ENCODE results near the gene CANT1. TPM values are rescaled to one million over a fixed set of nuclear protein-coding genes. Genes with fewer than 3 reads are reported as not detected.
A peak's percentile ranks its signal among the peaks of the same experiment; 100 is the strongest.

Gene CANT1
- total and polyA plus RNA-seq, 8 donors: 16.6 to 151 (median 40.7) TPM

DNA sequence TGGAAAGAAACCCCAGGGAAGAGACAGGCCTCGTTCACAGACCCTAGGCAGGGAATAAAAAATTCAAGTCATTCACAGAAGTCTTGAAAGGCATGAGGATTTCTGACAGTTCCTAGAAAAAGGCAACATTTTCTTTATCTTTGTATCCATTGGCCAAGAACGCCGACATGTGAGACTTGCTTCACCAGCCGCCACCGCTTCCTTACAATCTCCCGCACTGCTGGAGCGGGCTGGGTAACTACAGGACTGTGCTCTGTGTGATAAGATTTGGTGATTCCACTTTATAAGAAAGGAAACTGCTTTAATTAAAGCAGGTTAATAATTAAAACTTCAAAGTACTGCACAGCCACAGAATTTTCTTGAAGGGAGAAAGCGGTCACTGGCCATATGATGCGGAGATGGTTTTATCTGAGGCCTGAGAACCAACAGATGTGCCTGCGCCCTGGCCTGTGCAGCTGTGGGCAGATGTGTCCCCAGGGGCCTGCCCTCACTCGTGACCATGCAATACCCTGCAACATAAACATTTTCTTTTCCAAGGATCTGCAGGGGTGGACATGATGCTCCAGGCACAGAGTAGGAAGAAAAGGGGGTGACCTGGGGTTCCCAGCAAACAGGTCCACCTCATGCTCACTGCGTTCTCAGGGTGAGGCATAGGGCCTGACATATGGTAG is 16.9 kb downstream of the CANT1 start:
- H3K27me3 ChIP-seq: no peaks in the 10 kb centered on the region
- peaks cover 53 to 82% (median 80%) of the 10 kb centered on the region in 4 donors for H3K36me3 ChIP-seq
- no peak overlapping the region for H3K4me3 ChIP-seq
- peaks cover 48 to 67% (median 58%) of the 10 kb centered on the region in 4 donors for H3K4me1 ChIP-seq
- peak in 1 of 2 donors; percentile 27 for DNase-seq
- WGBS, 5 donors: 41 to 64% (median 48%) methylated on average over 12 of the region's 12 CpGs
- TF ChIP-seq POLR2A (IDR thresholded peaks at IDR 0.05) (no peak), POLR2AphosphoS5 (IDR thresholded peaks at IDR 0.05) (peak in 1 of 3 donors; percentile 33), EP300 (IDR thresholded peaks at IDR 0.05) (no peak)
- TF ChIP-seq, protein P1, sequence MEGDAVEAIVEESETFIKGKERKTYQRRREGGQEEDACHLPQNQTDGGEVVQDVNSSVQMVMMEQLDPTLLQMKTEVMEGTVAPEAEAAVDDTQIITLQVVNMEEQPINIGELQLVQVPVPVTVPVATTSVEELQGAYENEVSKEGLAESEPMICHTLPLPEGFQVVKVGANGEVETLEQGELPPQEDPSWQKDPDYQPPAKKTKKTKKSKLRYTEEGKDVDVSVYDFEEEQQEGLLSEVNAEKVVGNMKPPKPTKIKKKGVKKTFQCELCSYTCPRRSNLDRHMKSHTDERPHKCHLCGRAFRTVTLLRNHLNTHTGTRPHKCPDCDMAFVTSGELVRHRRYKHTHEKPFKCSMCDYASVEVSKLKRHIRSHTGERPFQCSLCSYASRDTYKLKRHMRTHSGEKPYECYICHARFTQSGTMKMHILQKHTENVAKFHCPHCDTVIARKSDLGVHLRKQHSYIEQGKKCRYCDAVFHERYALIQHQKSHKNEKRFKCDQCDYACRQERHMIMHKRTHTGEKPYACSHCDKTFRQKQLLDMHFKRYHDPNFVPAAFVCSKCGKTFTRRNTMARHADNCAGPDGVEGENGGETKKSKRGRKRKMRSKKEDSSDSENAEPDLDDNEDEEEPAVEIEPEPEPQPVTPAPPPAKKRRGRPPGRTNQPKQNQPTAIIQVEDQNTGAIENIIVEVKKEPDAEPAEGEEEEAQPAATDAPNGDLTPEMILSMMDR (IDR thresholded peaks at IDR 0.05): no peak
- intact Hi-C loops (cut with DNase I; ENCODE audit: low total_unique reads): no loop called here
- H3K9me3 ChIP-seq: no peaks in the 10 kb centered on the region
- H3K27ac ChIP-seq: peak overlapping the region; percentile 16 to 78 (median 54)

DNA sequence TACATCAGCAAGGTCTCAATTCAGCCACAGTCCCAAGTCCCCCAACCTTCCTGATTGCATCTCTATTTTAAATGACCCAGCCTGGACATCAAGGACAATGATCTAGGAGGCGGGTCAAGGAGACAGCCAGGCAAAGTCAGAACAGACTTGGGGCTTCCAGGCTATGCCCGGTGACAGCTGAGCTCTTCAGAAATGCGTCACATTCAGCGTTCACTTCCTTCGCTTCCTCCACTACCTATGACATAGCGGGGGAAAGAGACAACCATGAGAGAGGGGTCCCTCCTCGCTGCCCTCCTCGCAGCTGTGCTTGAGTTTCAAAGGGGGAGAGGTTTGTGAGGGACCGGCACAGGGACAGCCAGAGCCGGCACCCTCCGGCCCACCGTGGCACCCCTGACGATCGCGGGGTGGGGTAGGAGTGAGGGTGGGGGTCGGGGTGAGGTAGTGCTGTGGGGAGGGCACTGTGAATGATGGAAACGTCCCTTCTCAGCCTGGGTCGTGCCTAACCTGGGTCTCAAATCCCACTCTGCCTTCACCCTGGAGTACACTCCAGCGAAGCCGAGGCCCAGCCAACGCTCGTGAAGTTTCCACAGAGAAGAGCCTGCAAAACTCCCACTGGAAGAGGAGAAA is 17.5 kb downstream of the CANT1 start:
- DNase-seq: peak in 1 of 2 donors; percentile 11
- H3K4me3 ChIP-seq: no peak overlapping the region
- H3K27me3 ChIP-seq: no peaks in the 10 kb centered on the region
- peak overlapping the region in 4 of 5 donors; percentile 16 to 78 (median 54) for H3K27ac ChIP-seq
- peaks cover 48 to 67% (median 58%) of the 10 kb centered on the region in 4 donors for H3K4me1 ChIP-seq
- no peaks in the 10 kb centered on the region for H3K9me3 ChIP-seq
- peaks cover 47 to 76% (median 74%) of the 10 kb centered on the region in 4 donors for H3K36me3 ChIP-seq
- WGBS, 5 donors: 71 to 85% (median 80%) methylated on average over 22 of the region's 22 CpGs
- intact Hi-C loops (cut with DNase I; ENCODE audit: low total_unique reads): no loop called here
- TF ChIP-seq POLR2AphosphoS5 (IDR thresholded peaks at IDR 0.05) (no peak), POLR2A (IDR thresholded peaks at IDR 0.05) (no peak), EP300 (IDR thresholded peaks at IDR 0.05) (no peak)
- TF ChIP-seq, protein P1 (IDR thresholded peaks at IDR 0.05): no peak

DNA sequence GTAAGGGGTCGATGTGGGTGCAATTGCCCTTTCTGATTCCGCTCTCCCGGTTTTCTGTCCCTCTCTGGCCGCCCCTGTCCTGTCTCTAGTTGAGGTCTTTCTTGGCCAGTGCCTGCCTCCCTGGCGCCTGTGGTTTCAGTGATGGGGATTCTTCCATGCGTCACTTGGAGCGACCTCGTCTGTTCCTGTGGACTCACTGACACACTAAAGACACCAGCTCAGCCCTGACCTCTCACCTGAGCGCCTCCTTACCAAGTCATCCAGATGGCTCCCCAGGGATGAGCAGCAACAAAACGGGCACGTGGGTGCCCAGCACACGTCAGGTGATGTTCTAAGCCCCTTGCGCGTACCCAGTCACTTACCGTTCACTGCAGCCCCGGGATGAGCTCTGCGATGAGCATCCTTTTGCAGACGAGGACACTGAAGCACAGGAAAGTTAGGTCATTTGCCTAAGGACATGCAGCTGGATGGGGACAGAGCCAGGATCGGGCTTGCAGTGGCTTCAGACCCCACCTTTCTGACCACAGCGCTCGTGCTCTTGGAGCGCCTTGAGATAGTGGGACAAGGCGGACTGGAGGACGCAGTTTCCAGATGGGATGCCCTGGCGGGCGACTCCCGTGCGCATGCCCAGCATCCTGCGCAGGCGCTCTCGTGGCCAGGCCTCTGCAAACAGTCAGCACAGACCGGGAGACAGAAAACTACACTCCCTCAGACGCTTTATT is 18.4 kb downstream of the CANT1 start:
- intact Hi-C loops (cut with DNase I; ENCODE audit: low total_unique reads): no loop called here
- H3K36me3 ChIP-seq: peaks cover 40 to 67% (median 65%) of the 10 kb centered on the region in 4 donors
- TF ChIP-seq EP300 (IDR thresholded peaks at IDR 0.05): no peak
- TF ChIP-seq POLR2AphosphoS5 (IDR thresholded peaks at IDR 0.05): no peak
- no peak for TF ChIP-seq POLR2A (IDR thresholded peaks at IDR 0.05)
- TF ChIP-seq, protein P1 (IDR thresholded peaks at IDR 0.05): no peak
- no peaks in the 10 kb centered on the region for H3K9me3 ChIP-seq
- no peak overlapping the region for H3K27ac ChIP-seq
- no peak overlapping the region for H3K4me3 ChIP-seq
- peaks cover 48 to 67% (median 57%) of the 10 kb centered on the region in 4 donors for H3K4me1 ChIP-seq
- peak in 1 of 2 donors; percentile 20 for DNase-seq
- H3K27me3 ChIP-seq: no peaks in the 10 kb centered on the region
- WGBS, 5 donors: 89 to 91% (median 91%) methylated on average over 31 to 33 of the region's 33 CpGs

DNA sequence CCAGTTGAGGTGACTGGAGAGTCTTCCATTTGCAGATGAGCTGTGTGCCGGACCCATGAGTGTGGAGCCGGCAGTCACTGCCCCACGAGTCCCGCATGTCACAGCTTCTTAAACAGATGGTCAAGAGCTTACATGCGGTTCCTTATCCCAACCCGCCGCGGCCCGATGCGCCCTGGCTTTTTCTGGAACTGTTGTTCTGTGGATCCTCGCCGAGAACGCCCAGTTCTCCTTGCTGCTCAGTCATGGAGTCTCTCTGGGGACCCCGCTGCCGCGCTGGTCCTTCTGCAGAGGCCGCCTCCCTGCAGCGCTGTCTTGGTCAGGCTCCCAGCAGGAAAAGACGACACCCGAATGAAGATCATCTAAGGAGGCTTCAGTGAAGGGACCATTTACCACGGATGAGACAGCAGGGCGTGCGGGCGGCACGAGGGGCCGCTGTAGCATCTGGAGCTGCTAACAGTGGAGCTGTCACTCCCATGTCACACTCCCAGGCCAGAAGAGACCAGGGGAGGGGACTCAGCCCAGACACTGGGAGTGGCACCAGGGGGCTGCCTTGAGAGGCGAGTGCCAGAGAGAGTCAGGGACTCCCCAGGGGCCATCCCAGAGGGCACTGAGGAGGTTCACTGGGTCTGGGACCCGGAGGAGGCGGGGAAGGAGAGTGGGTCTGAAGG is 19.1 kb downstream of the CANT1 start:
- 93 to 97% (median 95%) methylated on average over 29 of the region's 29 CpGs for WGBS, 5 donors
- peaks cover 45 to 70% (median 58%) of the 10 kb centered on the region in 4 donors for H3K4me1 ChIP-seq
- no peak for DNase-seq

More for the DNA sequence above, 19.1 kb downstream of the CANT1 start:
- H3K36me3 ChIP-seq: peaks cover 40 to 60% (median 58%) of the 10 kb centered on the region in 4 donors
- H3K27ac ChIP-seq: no peak overlapping the region
- TF ChIP-seq POLR2AphosphoS5 (IDR thresholded peaks at IDR 0.05): no peak
- TF ChIP-seq, protein P1 (IDR thresholded peaks at IDR 0.05): no peak
- no peak for TF ChIP-seq POLR2A (IDR thresholded peaks at IDR 0.05)
- TF ChIP-seq EP300 (IDR thresholded peaks at IDR 0.05): no peak
- no peaks in the 10 kb centered on the region for H3K9me3 ChIP-seq
- intact Hi-C loops (cut with DNase I; ENCODE audit: low total_unique reads): no loop called here
- H3K4me3 ChIP-seq: no peak overlapping the region
- no peaks in the 10 kb centered on the region for H3K27me3 ChIP-seq

All from stomach (tissue), 9 donors.